NCI-H2171 (cell line): Measurements from ENCODE around the gene SGCA.

Experiments
- DNase-seq: peaks from one replicate; lab custom pipeline; 2025; lab: John Stamatoyannopoulos, UW

Gene SGCA

GRCh38 chr17:50149417-50150353, 16.1 kb upstream of the SGCA start:
- DNase-seq = peak; percentile 41

- no peak for DNase-seq
These were observed 15.3 kb upstream of the SGCA start, which contains the start of gene PPP1R9B for GRCh38 chr17:50150354-50151040. Gene PPP1R9B (minus strand): TSS chr17:50150677. CDS start chr17:50150513, 164 bp downstream.

GRCh38 chr17:50151041-50151936, 14.5 kb upstream of the SGCA start:
- peak; percentile 85 for DNase-seq

GRCh38 chr17:50151937-50152547, 13.8 kb upstream of the SGCA start:
- DNase-seq = peak; percentile 69

GRCh38 chr17:50152736-50153135, 13.1 kb upstream of the SGCA start:
- DNase-seq = no peak

- no peak for DNase-seq
These were observed 11.9 kb upstream of the SGCA start for GRCh38 chr17:50153650-50154575.

GRCh38 chr17:50154604-50155003, 11.2 kb upstream of the SGCA start:
- no peak for DNase-seq

- no peak for DNase-seq
These were observed 10.5 kb upstream of the SGCA start for GRCh38 chr17:50155115-50155819.

- DNase-seq = no peak
These were observed 7.9 kb upstream of the SGCA start for GRCh38 chr17:50157891-50158290.

- peak; percentile 90 for DNase-seq
These were observed 4.5 kb upstream of the SGCA start for GRCh38 chr17:50161023-50161910.

- no peak for DNase-seq
These were observed 3.9 kb upstream of the SGCA start for GRCh38 chr17:50161911-50162288.

GRCh38 chr17:50162466-50163254, 3.1 kb upstream of the SGCA start:
- DNase-seq = no peak

- no peak for DNase-seq
These were observed 1.7 kb upstream of the SGCA start for GRCh38 chr17:50163843-50164696.

GRCh38 chr17:50164697-50164988, 1.2 kb upstream of the SGCA start:
- DNase-seq = no peak

- no peak for DNase-seq
These were observed 739 bp upstream of the SGCA start for GRCh38 chr17:50165066-50165465.

- DNase-seq = no peak
These were observed 339 bp upstream of the SGCA start for GRCh38 chr17:50165466-50165865.

GRCh38 chr17:50166518-50167181, 845 bp downstream of the SGCA start:
- DNase-seq = no peak
